Astrocyte (in vitro differentiated cells and primary cell): Measurements from ENCODE around the gene TRIM44. TPM values are rescaled to one million over a fixed set of nuclear protein-coding genes. Genes with fewer than 3 reads are reported as not detected.

Experiments used
- DNase-seq: peaks from one replicate; pipeline ENCODE4 v3.0.0-alpha.2; 2010; ENCODE audit warnings: low read depth
- FAIRE-seq: peaks from 2 replicates; lab custom pipeline; 2011; peaks lifted over from hg19 to GRCh38; lab: Jason Lieb, UNC
- H2AFZ ChIP-seq: 2 replicates; pipeline ENCODE4 v1.6.0; 2012; ENCODE audit warnings: low read depth, low read length, inconsistent platforms
- H3K27ac ChIP-seq: 2 replicates; pipeline ENCODE4 v1.5.1; 2011; ENCODE audit warnings: low read depth, low read length, inconsistent platforms
- H3K27me3 ChIP-seq: 2 replicates; pipeline ENCODE4 v1.6.0; 2011; ENCODE audit warnings: low read length, inconsistent platforms; ENCODE audit not compliant: insufficient read depth
- H3K36me3 ChIP-seq: 2 replicates; pipeline ENCODE4 v1.5.1; 2011; ENCODE audit warnings: low read length, inconsistent platforms; ENCODE audit not compliant: insufficient read depth
- H3K4me1 ChIP-seq: 2 replicates; pipeline ENCODE4 v1.5.1; 2011; ENCODE audit warnings: low read length, inconsistent platforms; ENCODE audit not compliant: insufficient read depth
- H3K4me2 ChIP-seq: 2 replicates; pipeline ENCODE4 v1.6.0; 2012; ENCODE audit warnings: low read length, inconsistent platforms
- H3K4me3 ChIP-seq: 2 replicates; pipeline ENCODE4 v1.5.1; 2011; ENCODE audit warnings: low read depth, mild to moderate bottlenecking, low read length, inconsistent platforms; ENCODE audit not compliant: insufficient read depth
- H3K79me2 ChIP-seq: 2 replicates; pipeline ENCODE4 v1.6.0; 2012; ENCODE audit warnings: mild to moderate bottlenecking, low read length, inconsistent platforms; ENCODE audit not compliant: insufficient read depth
- H3K9ac ChIP-seq: 2 replicates; pipeline ENCODE4 v1.6.0; 2012; ENCODE audit warnings: mild to moderate bottlenecking, low read length, inconsistent platforms
- H3K9me3 ChIP-seq: 2 replicates; pipeline ENCODE4 v1.5.1; 2012; ENCODE audit warnings: low read depth, mild to moderate bottlenecking, low read length, inconsistent platforms; ENCODE audit not compliant: insufficient read depth
- H4K20me1 ChIP-seq: 2 replicates; pipeline ENCODE4 v1.6.0; 2012; ENCODE audit warnings: low read length, inconsistent platforms; ENCODE audit not compliant: insufficient read depth
- H3K27ac Mint-ChIP-seq: one replicate; pipeline ENCODE4 v1.8.0; 2021; ENCODE audit warnings: mild to moderate bottlenecking, mixed read lengths; ENCODE audit not compliant: unreplicated experiment
- H3K27me3 Mint-ChIP-seq: one replicate; pipeline ENCODE4 v1.8.0; 2021; ENCODE audit warnings: low read depth, mixed read lengths; ENCODE audit not compliant: unreplicated experiment
- H3K36me3 Mint-ChIP-seq: one replicate; pipeline ENCODE4 v1.8.0; 2021; ENCODE audit warnings: low read depth, mixed read lengths; ENCODE audit not compliant: unreplicated experiment
- H3K4me1 Mint-ChIP-seq: one replicate; pipeline ENCODE4 v1.8.0; 2021; ENCODE audit warnings: low read depth, mixed read lengths; ENCODE audit not compliant: unreplicated experiment
- H3K4me3 Mint-ChIP-seq: one replicate; pipeline ENCODE4 v1.8.0; 2021; ENCODE audit warnings: mild to moderate bottlenecking, moderate library complexity, mixed read lengths; ENCODE audit not compliant: unreplicated experiment
- H3K9me3 Mint-ChIP-seq: one replicate; pipeline ENCODE4 v1.8.0; 2021; ENCODE audit warnings: mild to moderate bottlenecking, mixed read lengths; ENCODE audit not compliant: unreplicated experiment
- CTCF ChIP-seq: IDR thresholded peaks from 2 replicates; pipeline ENCODE4 v1.5.1; 2011; ENCODE audit warnings: low read depth, mild to moderate bottlenecking, inconsistent platforms, low read length, moderate library complexity; ENCODE audit not compliant: insufficient read depth
- EZH2 ChIP-seq: IDR thresholded peaks from 2 replicates; pipeline ENCODE4 v1.6.1; 2012; ENCODE audit warnings: mild to moderate bottlenecking, low read length, inconsistent platforms; ENCODE audit not compliant: insufficient read depth
- total RNA-seq: library from RNA; stranded (reverse); gene quantifications from 2 replicates; pipeline ENCODE4 v1.2.1, GENCODE V29; 2021

The TRIM44 gene
- total RNA-seq, 1 donor from 2014 or later = 61.0 TPM

DNA sequence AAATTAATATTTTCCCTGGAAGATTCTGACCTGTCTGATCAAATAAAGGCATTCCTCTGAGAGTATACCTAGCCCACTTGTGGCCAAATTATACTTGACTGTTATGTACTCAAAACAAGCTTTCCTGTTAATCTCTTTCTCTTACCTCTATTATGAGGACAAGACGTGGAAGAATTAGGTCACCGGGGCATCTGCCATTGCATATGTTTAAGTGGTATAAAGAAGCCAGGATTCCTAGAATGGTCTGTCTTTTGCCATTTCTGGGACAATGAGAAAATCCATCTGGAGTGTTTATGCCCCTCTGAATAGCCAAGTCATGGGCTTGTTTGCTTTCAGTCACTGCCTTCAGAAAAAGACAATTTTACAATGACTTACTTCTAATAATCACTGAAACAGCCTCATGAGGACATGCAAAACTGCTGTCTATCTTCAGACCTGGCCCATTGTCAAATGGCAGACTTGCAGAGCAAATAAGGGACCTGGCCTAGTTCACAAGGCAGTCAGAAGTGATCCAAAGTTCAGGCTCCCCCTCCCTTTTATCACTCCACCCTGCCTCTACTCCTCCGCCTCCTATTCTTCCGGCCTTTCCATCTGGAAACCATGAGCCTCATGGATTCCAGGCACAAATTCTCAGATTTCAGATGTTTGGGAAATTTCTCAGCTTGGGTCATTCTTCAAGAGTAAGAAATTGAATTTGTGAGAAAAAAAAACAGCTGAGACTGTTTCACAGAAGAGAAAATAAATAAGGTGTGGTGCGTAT lies 153.2 kb downstream of the TRIM44 start:
- DNase-seq (no peak), FAIRE-seq (no peak)
- H3K27me3 ChIP-seq = no peaks in the 10 kb centered on the region
- H3K9ac ChIP-seq = no peak overlapping the region
- no peak overlapping the region for H3K27ac ChIP-seq
- H3K79me2 ChIP-seq = no peaks in the 10 kb centered on the region
- H3K9me3 ChIP-seq = no peaks in the 10 kb centered on the region
- H3K4me3 ChIP-seq = no peak overlapping the region
- no peak overlapping the region for H3K4me2 ChIP-seq
- peaks cover 11% of the 10 kb centered on the region for H3K36me3 Mint-ChIP-seq
- H2AFZ ChIP-seq = no peak overlapping the region
- H3K9me3 Mint-ChIP-seq = peaks cover 5% of the 10 kb centered on the region
- no peaks in the 10 kb centered on the region for H3K4me1 ChIP-seq
- no peaks in the 10 kb centered on the region for H3K36me3 ChIP-seq
- H3K27ac Mint-ChIP-seq = no peak overlapping the region
- H3K4me3 Mint-ChIP-seq = no peak overlapping the region
- H3K27me3 Mint-ChIP-seq = no peaks in the 10 kb centered on the region
- TF ChIP-seq EZH2 (no peak), CTCF (no peak)
- no peaks in the 10 kb centered on the region for H3K4me1 Mint-ChIP-seq
- H4K20me1 ChIP-seq = peaks cover 2% of the 10 kb centered on the region

DNA sequence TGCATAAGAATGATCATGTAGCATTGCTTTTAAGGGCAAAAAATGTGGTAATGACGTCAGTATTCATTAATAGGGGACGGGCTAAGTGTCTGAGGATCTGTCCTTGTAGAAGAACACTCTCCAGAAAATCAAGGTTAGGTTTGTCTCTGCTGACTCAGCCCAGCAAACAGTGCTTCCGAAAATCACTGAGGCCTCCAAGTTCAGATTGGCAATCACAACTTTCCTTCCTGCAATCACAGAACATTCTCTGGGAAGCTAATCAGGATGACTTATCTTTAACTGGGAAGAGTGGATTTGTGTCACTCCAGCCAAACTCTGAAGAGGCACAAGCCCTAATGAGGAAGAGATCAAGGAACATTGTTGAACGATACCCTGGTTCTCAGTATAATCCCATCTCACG lies 158.0 kb downstream of the TRIM44 start:
- Histone ChIP-seq H3K4me2 (no peak overlapping the region), H3K4me3 (no peak overlapping the region), H3K9me3 (no peaks in the 10 kb centered on the region), H4K20me1 (no peaks in the 10 kb centered on the region), H3K27ac (no peak overlapping the region), H3K79me2 (no peaks in the 10 kb centered on the region), H2AFZ (no peak overlapping the region), H3K27me3 (no peaks in the 10 kb centered on the region), H3K9ac (no peak overlapping the region), H3K36me3 (no peaks in the 10 kb centered on the region), H3K4me1 (no peaks in the 10 kb centered on the region)
- H3K27me3 Mint-ChIP-seq = no peaks in the 10 kb centered on the region
- no peak for FAIRE-seq
- H3K36me3 Mint-ChIP-seq = peaks cover 8% of the 10 kb centered on the region
- H3K27ac Mint-ChIP-seq = no peak overlapping the region
- peaks cover 15% of the 10 kb centered on the region for H3K4me1 Mint-ChIP-seq
- no peak for DNase-seq
- TF ChIP-seq EZH2 (no peak), CTCF (no peak)
- H3K9me3 Mint-ChIP-seq = peaks cover 5% of the 10 kb centered on the region
- no peak overlapping the region for H3K4me3 Mint-ChIP-seq

DNA sequence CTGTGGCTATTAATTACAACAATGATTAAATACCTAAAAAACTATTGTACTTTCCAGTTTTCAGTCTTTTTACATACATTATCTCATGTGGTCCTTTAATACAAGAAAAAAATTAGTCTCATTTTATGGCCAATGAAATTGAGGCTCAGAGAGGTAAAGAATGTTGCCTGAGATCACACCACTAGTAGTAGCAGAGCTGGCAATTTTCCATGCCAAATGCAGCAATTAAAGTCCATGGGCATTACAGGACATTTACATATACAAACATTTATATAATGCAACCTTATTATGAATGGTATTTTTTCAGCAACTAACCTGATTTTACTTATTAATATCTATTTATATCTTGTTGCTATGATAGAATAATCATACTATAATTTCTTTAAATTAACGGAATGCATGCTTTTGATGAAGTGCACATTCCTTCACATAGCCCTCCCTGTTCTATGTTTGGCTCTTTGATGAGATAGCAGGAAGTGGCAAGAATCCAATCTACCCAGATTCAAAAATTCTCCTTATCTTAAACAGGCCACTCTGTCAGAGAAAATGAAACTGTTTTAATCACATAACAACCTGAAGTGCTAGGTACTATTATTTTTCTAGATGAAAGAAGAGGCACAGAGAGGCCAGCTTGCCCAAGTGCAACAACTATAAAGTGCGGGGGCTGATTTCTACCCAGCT lies 160.4 kb downstream of the TRIM44 start:
- Mint-ChIP-seq H3K9me3 (peaks cover 3% of the 10 kb centered on the region), H3K27me3 (no peaks in the 10 kb centered on the region), H3K36me3 (peaks cover 5% of the 10 kb centered on the region), H3K4me1 (peaks cover 15% of the 10 kb centered on the region), H3K27ac (peak overlapping the region; percentile 14), H3K4me3 (no peak overlapping the region)
- DNase-seq = no peak
- FAIRE-seq = no peak
- H3K4me3 ChIP-seq = no peak overlapping the region
- no peaks in the 10 kb centered on the region for H4K20me1 ChIP-seq
- H3K27me3 ChIP-seq = no peaks in the 10 kb centered on the region
- no peak overlapping the region for H3K27ac ChIP-seq
- H3K9ac ChIP-seq = no peak overlapping the region
- no peaks in the 10 kb centered on the region for H3K9me3 ChIP-seq
- no peaks in the 10 kb centered on the region for H3K36me3 ChIP-seq
- H3K79me2 ChIP-seq = no peaks in the 10 kb centered on the region
- TF ChIP-seq CTCF (no peak), EZH2 (no peak)
- no peak overlapping the region for H3K4me2 ChIP-seq
- no peaks in the 10 kb centered on the region for H3K4me1 ChIP-seq
- H2AFZ ChIP-seq = no peak overlapping the region
